Kidney (tissue), 22 donors: ENCODE measurements around the gene OR10T2. TPM values are rescaled to one million over a fixed set of nuclear protein-coding genes. Genes with fewer than 3 reads are reported as not detected.
"Not testable (repeated sequence)": the region's sequence is repeated elsewhere in the genome, so short reads cannot be mapped to it uniquely, and the experiment has no call there.

Experiments
- DNase-seq, 5 donors: peaks; one replicate each; pipeline ENCODE4 v3.0.0-alpha.2; 2013 to 2020
- FAIRE-seq: peaks from 2 replicates; lab custom pipeline; 2012; peaks lifted over from hg19 to GRCh38; lab: Jason Lieb, UNC
- H3K27ac ChIP-seq, 2 donors: one replicate each; pipeline ENCODE4 v1.7.0; 2013; ENCODE audit warnings: low read depth in 2 of 2, low read length in 2 of 2, inconsistent platforms in 1 of 2
- H3K27me3 ChIP-seq: one replicate; pipeline ENCODE4 v1.7.1; 2013; ENCODE audit warnings: low read length, inconsistent platforms; ENCODE audit not compliant: control insufficient read depth, insufficient read depth
- H3K36me3 ChIP-seq, 3 donors: one replicate each; pipeline versions ENCODE4 v1.7.0 to v1.7.1; 2013; ENCODE audit warnings: low read length in 3 of 3, control low read depth in 1 of 3, inconsistent platforms in 1 of 3; ENCODE audit not compliant: insufficient read depth in 3 of 3, control insufficient read depth in 2 of 3
- H3K4me1 ChIP-seq, 3 donors: one replicate each; pipeline versions ENCODE4 v1.7.0 to v1.7.1; 2013; ENCODE audit warnings: low read length in 3 of 3, inconsistent platforms in 1 of 3, low read depth in 1 of 3; ENCODE audit not compliant: control insufficient read depth in 2 of 3, insufficient read depth in 2 of 3
- H3K4me3 ChIP-seq, 3 donors: one replicate each; pipeline versions ENCODE4 v1.7.0 to v1.8.1; 2013; ENCODE audit warnings: low read length in 3 of 3, control low read depth in 1 of 3, inconsistent platforms in 1 of 3
- H3K9ac ChIP-seq, 3 donors: one replicate each; pipeline versions ENCODE4 v1.7.0 to v1.7.1; 2013; ENCODE audit warnings: low read length in 3 of 3, control low read depth in 1 of 3, inconsistent platforms in 1 of 3
- H3K9me3 ChIP-seq, 3 donors: one replicate each; pipeline versions ENCODE4 v1.7.0 to v1.7.1; 2013; ENCODE audit warnings: low read length in 3 of 3, control low read depth in 1 of 3, inconsistent platforms in 1 of 3; ENCODE audit not compliant: control insufficient read depth in 2 of 3, insufficient read depth in 1 of 3
- CTCF ChIP-seq: IDR thresholded peaks from 3 replicates; pipeline ENCODE4 v1.5.1; 2012; ENCODE audit warnings: mild to moderate bottlenecking, moderate library complexity, borderline replicate concordance; ENCODE audit not compliant: insufficient read depth; ENCODE audit errors: extremely low read depth
- intact Hi-C: fragments of 100-400 bp; cut with DNase I; formaldehyde crosslinking; loops from one replicate; pipeline ENCODE4 v1.11.1; 2022
- long read RNA-seq, 10 donors: library from polyadenylated mRNA in 1 of 10; unstranded in 1 of 10; transcript quantifications; one replicate each; pipeline ENCODE4 v2.0.0 and lab custom pipeline, GENCODE V29; 2021 to 2026
- polyA plus RNA-seq: library from polyadenylated mRNA; stranded (reverse); fragments of 350-450 nt; fragmentation: Illumina TruSeq; extraction: RNeasy Lipid Tissue Mini Kit (QIAGEN cat#74804); gene quantifications from one replicate; pipeline ENCODE4 v1.2.3, GENCODE V29; 2014; ENCODE audit warnings: low read depth, low replicate concordance; ENCODE audit not compliant: insufficient read depth
- total RNA-seq: library from RNA; stranded (reverse); fragmentation: NEBNext Ultra II Directional; extraction: Animal tissue kit (Norgen Biotek cat#: 25700); gene quantifications from one replicate; pipeline ENCODE4 v1.2.1, GENCODE V29; 2021
- donor health status: control.
- donor health status: control.
- donor health status: control.
- donor health status: control.
- donor health status: control.
- donor health status: DM: yes; HTN: yes; CAD: no.
- donor health status: Normal renal cell carcinoma (clear cell type).

OR10T2 gene, protein sequence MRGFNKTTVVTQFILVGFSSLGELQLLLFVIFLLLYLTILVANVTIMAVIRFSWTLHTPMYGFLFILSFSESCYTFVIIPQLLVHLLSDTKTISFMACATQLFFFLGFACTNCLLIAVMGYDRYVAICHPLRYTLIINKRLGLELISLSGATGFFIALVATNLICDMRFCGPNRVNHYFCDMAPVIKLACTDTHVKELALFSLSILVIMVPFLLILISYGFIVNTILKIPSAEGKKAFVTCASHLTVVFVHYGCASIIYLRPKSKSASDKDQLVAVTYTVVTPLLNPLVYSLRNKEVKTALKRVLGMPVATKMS
- total RNA-seq: not detected
- polyA plus RNA-seq: not detected
- long read RNA-seq, donor 1: 0 reads
- long read RNA-seq, donor 2: 0 reads
- long read RNA-seq, donor 3: 0 reads
- long read RNA-seq, donor 4: 0 reads
- long read RNA-seq, donor 5: 0 reads
- long read RNA-seq, donor 6: 0 reads
- long read RNA-seq, donor 7: 0 reads
- long read RNA-seq, donor 8: 0 reads
- long read RNA-seq, donor 9: 0 reads
- long read RNA-seq, donor 10: 0 reads

DNA sequence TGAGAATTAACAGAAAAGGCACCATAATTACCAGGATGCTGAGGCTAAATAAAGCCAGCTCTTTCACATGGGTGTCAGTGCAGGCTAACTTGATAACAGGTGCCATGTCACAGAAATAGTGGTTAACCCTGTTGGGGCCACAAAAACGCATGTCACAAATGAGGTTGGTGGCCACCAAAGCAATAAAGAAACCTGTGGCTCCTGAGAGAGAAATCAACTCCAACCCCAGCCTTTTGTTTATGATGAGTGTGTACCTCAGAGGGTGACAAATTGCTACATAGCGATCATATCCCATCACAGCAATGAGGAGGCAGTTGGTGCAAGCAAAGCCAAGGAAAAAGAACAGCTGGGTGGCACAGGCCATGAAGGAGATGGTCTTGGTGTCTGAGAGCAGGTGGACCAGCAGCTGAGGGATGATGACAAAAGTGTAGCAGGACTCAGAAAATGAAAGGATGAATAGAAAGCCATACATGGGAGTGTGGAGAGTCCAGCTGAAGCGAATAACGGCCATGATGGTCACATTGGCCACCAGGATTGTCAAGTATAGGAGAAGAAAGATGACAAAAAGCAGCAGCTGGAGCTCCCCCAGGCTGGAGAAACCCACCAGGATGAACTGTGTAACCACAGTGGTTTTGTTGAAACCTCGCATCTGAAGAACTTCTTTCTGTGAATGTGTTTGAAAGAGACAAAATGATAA lies at the start of gene OR10T2:
Gene OR10T2, minus strand, starts transcription at position 649 of the 697 bp plus-strand sequence. Its CDS starts 0 bp downstream, at position 649.
- DNase-seq (no peak), FAIRE-seq (no peak)
- H3K4me1 ChIP-seq: no peaks in the 10 kb centered on the region
- H3K4me3 ChIP-seq: no peak within 1 kb of the TSS
- intact Hi-C loops: no loop called here
- no peak for TF ChIP-seq CTCF
- no peaks in the 10 kb centered on the region for H3K27me3 ChIP-seq
- no peak within 1 kb of the TSS for H3K27ac ChIP-seq
- H3K9me3 ChIP-seq: no peaks in the 10 kb centered on the region
- no peaks in the 10 kb centered on the region for H3K36me3 ChIP-seq
- H3K9ac ChIP-seq: no peak within 1 kb of the TSS

DNA sequence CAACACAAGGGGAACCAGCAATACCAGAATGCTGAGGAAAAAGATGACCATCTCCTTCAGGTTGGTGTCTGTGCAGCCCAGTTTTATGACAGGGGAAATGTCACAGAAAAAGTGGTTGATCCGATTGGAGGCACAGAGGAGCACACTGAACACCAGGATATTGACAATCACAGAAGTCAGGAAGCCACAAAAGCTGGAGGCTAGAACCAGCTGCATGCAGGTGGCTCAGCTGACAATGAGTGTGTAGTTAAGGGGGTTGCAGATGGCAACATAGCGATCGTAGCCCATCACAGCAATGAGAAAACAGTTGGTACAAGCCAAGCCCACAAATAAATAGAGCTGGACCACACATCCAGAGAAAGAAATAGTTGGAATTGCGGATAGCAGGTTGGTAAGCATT lies 46.1 kb upstream of the OR10T2 start:
- Histone ChIP-seq H3K4me1 (no peaks in the 10 kb centered on the region), H3K9ac (no peak overlapping the region), H3K4me3 (no peak overlapping the region), H3K27ac (no peak overlapping the region), H3K36me3 (no peaks in the 10 kb centered on the region), H3K27me3 (no peaks in the 10 kb centered on the region), H3K9me3 (no peaks in the 10 kb centered on the region)
- TF ChIP-seq CTCF: no peak
- FAIRE-seq: no peak
- no peak for DNase-seq
- intact Hi-C loops: no loop called here

DNA sequence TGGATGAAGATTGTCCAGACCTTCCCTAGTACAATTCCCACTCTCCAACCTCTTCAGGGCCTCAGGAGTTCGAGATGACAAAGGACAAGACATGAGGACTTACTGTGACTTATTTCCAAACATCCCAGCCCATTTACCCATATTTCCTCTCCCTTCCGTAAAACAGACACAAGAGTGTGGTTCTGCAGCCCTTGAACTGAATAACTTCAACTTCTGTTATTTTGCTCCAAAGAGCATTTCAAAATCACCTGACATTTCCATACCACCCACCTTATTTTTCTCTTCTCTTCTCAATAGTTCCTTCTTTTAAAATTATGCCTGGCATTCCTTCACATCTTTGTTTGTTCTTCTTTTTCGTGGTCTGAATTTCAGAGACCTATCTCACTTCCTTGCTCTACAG lies 35.5 kb upstream of the OR10T2 start:
- Histone ChIP-seq H3K9ac (no peak overlapping the region), H3K4me3 (no peak overlapping the region), H3K27ac (no peak overlapping the region), H3K4me1 (no peaks in the 10 kb centered on the region), H3K27me3 (no peaks in the 10 kb centered on the region), H3K36me3 (no peaks in the 10 kb centered on the region), H3K9me3 (no peaks in the 10 kb centered on the region)
- DNase-seq (no peak), FAIRE-seq (no peak)
- TF ChIP-seq CTCF: no peak
- intact Hi-C loops: no loop called here

DNA sequence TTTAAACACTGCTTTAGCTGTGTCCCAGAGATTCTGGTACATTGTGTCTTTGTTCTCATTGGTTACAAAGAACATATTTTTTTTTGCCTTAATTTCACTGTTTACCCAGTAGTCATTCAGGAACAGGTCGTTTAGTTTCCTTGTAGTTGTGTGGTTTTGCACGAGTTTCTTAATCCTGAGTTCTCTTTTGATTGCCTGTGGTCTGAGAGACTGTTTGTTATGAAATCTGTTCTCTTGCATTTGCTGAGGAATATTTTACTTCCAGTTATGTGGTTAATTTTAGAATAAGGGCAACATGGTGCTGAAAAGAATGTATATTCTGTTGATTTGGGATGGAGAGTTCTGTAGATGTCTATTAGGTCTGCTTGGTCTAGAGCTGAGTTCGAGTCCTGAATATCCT lies 30.9 kb upstream of the OR10T2 start:
- DNase-seq, FAIRE-seq, H3K4me1 ChIP-seq, H3K27me3 ChIP-seq, H3K9me3 ChIP-seq, H3K9ac ChIP-seq, H3K36me3 ChIP-seq, H3K4me3 ChIP-seq, intact Hi-C loops, H3K27ac ChIP-seq: not testable (repeated sequence)
